D721Med (cell line): Measurements from ENCODE around the gene GPD1L.

Experiments used
- DNase-seq: peaks from one replicate; pipeline ENCODE4 v3.0.0; 2011; ENCODE audit warnings: low spot score; ENCODE audit not compliant: insufficient read length
- FAIRE-seq: peaks from 2 replicates; lab custom pipeline; 2011; peaks lifted over from hg19 to GRCh38; lab: Jason Lieb, UNC
- CTCF ChIP-seq: IDR thresholded peaks from 2 replicates; pipeline ENCODE4 v1.5.1; 2012; ENCODE audit warnings: mild to moderate bottlenecking, control low read depth; ENCODE audit not compliant: insufficient read depth; ENCODE audit errors: missing control alignments

GPD1L gene

GRCh38 chr3:32136703-32137102 lies 30.3 kb downstream of the GPD1L start:
- DNase-seq (no peak), FAIRE-seq (no peak)
- TF ChIP-seq CTCF = no peak

GRCh38 chr3:32137870-32138269 lies 31.4 kb downstream of the GPD1L start:
- DNase-seq (no peak), FAIRE-seq (no peak)

GRCh38 chr3:32138545-32139104 lies 32.2 kb downstream of the GPD1L start:
- DNase-seq = no peak
- no peak for TF ChIP-seq CTCF
- FAIRE-seq = no peak

More at GRCh38 chr3:32137870-32138269, 31.4 kb downstream of the GPD1L start:
- no peak for TF ChIP-seq CTCF

- TF ChIP-seq CTCF = no peak
- FAIRE-seq (no peak), DNase-seq (no peak)
Measured at GRCh38 chr3:32140943-32141342, 34.5 kb downstream of the GPD1L start.

GRCh38 chr3:32143849-32144757 lies 37.7 kb downstream of the GPD1L start:
- FAIRE-seq (peak; percentile 71), DNase-seq (peak; percentile 42)
- peak; percentile 78 for TF ChIP-seq CTCF

GRCh38 chr3:32146746-32147211 lies 40.4 kb downstream of the GPD1L start:
- FAIRE-seq (no peak), DNase-seq (no peak)
- no peak for TF ChIP-seq CTCF
